CD4-positive, alpha-beta T cell (primary cell): ENCODE data around the gene PTHLH. TPM values are rescaled to one million over a fixed set of nuclear protein-coding genes. Genes with fewer than 3 reads are reported as not detected.

ENCODE experiments used
- ATAC-seq: fragments of 200-7000 bp; cut with Tn5 transposase; one replicate; pipeline ENCODE4 v1.10.0; 2022; ENCODE audit warnings: mild to moderate bottlenecking; ENCODE audit not compliant: poor library complexity
- CTCF ChIA-PET: fragments of 350-600 bp; sonication (Branson Sonifier 250); formaldehyde crosslinking; loops from one replicate; lab custom pipeline; 2021; ENCODE audit warnings: antibody characterized with exemption, inconsistent platforms; lab: Charles Lee
- POLR2A ChIA-PET: fragments of 350-600 bp; sonication (Branson Sonifier 250); formaldehyde crosslinking; loops from one replicate; lab custom pipeline; 2021; ENCODE audit warnings: antibody characterized with exemption, inconsistent platforms; lab: Charles Lee
- DNase-seq, 14 experiments: peaks; one replicate each; pipeline ENCODE4 v3.0.0-alpha.2; 2013 to 2020; ENCODE audit warnings: mixed read lengths in 2 of 14
- H3K27ac ChIP-seq, 2 donors: one replicate each; pipeline versions ENCODE4 v1.5.1 to v1.7.0; 2013; ENCODE audit warnings: low read length in 2 of 2, low read depth in 1 of 2, mild to moderate bottlenecking in 1 of 2
- H3K27me3 ChIP-seq, 2 experiments: 1 replicate in 1 of 2; 2 replicates in 1 of 2; pipeline versions ENCODE4 v1.6.1 to v1.7.0; 2013; ENCODE audit warnings: low read length in 2 of 2, control low read depth in 1 of 2, mild to moderate bottlenecking in 1 of 2, moderate library complexity in 1 of 2; ENCODE audit not compliant: insufficient read depth in 2 of 2, control insufficient read depth in 1 of 2
- H3K36me3 ChIP-seq: one replicate; pipeline ENCODE4 v1.6.1; 2013; ENCODE audit warnings: low read length, control low read depth; ENCODE audit not compliant: insufficient read depth
- H3K4me1 ChIP-seq: one replicate; pipeline ENCODE4 v1.6.1; 2013; ENCODE audit warnings: low read length, control low read depth; ENCODE audit not compliant: insufficient read depth
- H3K4me3 ChIP-seq: one replicate; pipeline ENCODE4 v1.5.1; 2013; ENCODE audit warnings: mild to moderate bottlenecking, low read length, moderate library complexity
- H3K9me3 ChIP-seq, 2 experiments: 1 replicate in 1 of 2; 2 replicates in 1 of 2; pipeline versions ENCODE4 v1.6.1 to v1.7.0; 2013; ENCODE audit warnings: low read length in 2 of 2, mild to moderate bottlenecking in 2 of 2, control low read depth in 1 of 2, moderate library complexity in 1 of 2; ENCODE audit not compliant: control insufficient read depth in 1 of 2, insufficient read depth in 1 of 2
- H3K27ac Mint-ChIP-seq: one replicate; pipeline ENCODE4 v1.8.0; 2020; ENCODE audit warnings: mixed read lengths
- H3K27me3 Mint-ChIP-seq: one replicate; pipeline ENCODE4 v1.8.0; 2021; ENCODE audit warnings: mixed read lengths
- H3K36me3 Mint-ChIP-seq: one replicate; pipeline ENCODE4 v1.8.0; 2021; ENCODE audit warnings: low read depth, mixed read lengths
- H3K4me1 Mint-ChIP-seq: one replicate; pipeline ENCODE4 v1.8.0; 2021; ENCODE audit warnings: low read depth, mixed read lengths
- H3K4me3 Mint-ChIP-seq: one replicate; pipeline ENCODE4 v1.8.0; 2020; ENCODE audit warnings: mild to moderate bottlenecking, mixed read lengths
- H3K9me3 Mint-ChIP-seq: one replicate; pipeline ENCODE4 v1.8.0; 2020; ENCODE audit warnings: mixed read lengths
- intact Hi-C, 2 experiments: fragments of 100-400 bp; cut with DNase I in 1 of 2; cut with micrococcal nuclease in 1 of 2; formaldehyde crosslinking; loops; one replicate each; pipeline versions ENCODE4 v1.15.1 to v1.9.0; 2023 to 2025; cut with DNase I, micrococcal nuclease
- total RNA-seq, 174 experiments: library from RNA in 2 of 174; stranded (reverse) in 2 of 174; gene quantifications; one replicate each; pipeline ENCODE4 v1.2.3 and lab custom pipeline; 2021 to 2026
- TF ChIP-seq, protein P1 (sequence below): fragments of 200-600 bp; IDR thresholded peaks from one replicate; pipeline ENCODE4 v1.8.0; 2022; ENCODE audit warnings: antibody characterized with exemption, mild to moderate bottlenecking

The PTHLH gene
- total RNA-seq, 2 experiments from 2014 or later, result not detected

DNA sequence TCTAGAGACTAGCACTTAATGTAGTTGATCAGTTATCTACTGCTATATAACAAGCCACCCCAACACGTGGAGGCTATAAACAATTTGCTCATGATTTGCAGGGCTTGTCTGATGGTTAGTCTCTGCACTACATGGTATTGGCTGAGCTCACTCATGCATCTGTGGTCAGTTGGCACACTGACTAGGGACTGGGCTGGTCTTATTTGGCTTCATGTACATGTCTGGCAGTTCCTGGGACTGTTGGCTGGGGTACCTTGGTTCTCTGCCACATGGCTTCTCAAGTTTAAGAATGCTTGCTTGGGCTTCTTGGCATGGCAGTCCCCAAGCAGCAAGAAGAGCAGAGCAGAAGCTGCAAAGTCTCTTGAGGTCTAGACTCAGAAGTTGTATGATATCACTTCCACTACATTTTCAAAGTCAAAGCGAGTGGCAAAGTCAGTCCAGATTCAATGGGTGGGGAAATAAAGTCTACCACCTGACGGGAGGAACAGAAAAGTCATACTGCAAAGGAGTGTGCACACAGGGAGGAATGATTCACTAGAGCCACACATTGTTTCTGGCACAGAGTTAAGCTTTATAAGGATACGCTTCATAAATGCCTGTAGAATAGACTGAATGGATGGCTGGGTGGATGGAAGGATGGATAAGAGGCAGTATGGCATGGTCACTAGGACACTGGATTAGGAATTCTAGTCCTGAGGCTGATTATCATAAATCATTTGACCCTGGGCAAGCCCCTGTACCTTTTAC, 44.8 kb upstream of the PTHLH start:
- peaks cover 7% of the 10 kb centered on the region for H3K27me3 Mint-ChIP-seq
- H3K9me3 ChIP-seq, result no peaks in the 10 kb centered on the region
- POLR2A ChIA-PET, result no interaction called here
- H3K36me3 Mint-ChIP-seq, result no peaks in the 10 kb centered on the region
- no peaks in the 10 kb centered on the region for H3K4me1 Mint-ChIP-seq
- H3K4me3 Mint-ChIP-seq, result no peak overlapping the region
- no peaks in the 10 kb centered on the region for H3K9me3 Mint-ChIP-seq
- CTCF ChIA-PET, result no interaction called here
- ATAC-seq, result no peak
- no peak overlapping the region for H3K4me3 ChIP-seq
- H3K27me3 ChIP-seq, result no peaks in the 10 kb centered on the region
- no peak overlapping the region for H3K27ac ChIP-seq
- no peaks in the 10 kb centered on the region for H3K36me3 ChIP-seq
- intact Hi-C loops, result no loop called here
- no peak overlapping the region for H3K27ac Mint-ChIP-seq
- no peaks in the 10 kb centered on the region for H3K4me1 ChIP-seq
- TF ChIP-seq, protein P1, sequence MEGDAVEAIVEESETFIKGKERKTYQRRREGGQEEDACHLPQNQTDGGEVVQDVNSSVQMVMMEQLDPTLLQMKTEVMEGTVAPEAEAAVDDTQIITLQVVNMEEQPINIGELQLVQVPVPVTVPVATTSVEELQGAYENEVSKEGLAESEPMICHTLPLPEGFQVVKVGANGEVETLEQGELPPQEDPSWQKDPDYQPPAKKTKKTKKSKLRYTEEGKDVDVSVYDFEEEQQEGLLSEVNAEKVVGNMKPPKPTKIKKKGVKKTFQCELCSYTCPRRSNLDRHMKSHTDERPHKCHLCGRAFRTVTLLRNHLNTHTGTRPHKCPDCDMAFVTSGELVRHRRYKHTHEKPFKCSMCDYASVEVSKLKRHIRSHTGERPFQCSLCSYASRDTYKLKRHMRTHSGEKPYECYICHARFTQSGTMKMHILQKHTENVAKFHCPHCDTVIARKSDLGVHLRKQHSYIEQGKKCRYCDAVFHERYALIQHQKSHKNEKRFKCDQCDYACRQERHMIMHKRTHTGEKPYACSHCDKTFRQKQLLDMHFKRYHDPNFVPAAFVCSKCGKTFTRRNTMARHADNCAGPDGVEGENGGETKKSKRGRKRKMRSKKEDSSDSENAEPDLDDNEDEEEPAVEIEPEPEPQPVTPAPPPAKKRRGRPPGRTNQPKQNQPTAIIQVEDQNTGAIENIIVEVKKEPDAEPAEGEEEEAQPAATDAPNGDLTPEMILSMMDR, result no peak
- no peak for DNase-seq

DNA sequence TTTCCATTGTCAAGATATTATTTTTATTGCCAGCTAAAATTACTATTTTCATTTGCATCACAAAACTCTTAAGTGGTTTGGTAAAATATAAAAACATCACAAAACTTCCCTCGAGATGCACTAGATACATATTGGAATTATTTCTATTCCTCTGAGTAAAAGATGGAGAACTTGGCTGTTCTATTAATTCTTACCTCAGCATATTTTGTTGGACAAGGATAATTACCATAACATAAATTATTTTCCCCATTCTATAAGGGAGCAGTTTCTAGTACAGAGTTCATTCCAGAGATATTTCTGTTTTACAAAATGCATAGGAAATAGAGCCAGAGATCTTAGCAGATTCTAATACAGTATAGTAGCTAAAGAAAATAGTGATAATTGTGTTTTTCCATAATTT, 42.6 kb upstream of the PTHLH start:
- ATAC-seq, result no peak
- TF ChIP-seq, protein P1, result no peak
- ChIA-PET CTCF (no interaction called here), POLR2A (no interaction called here)
- no peaks in the 10 kb centered on the region for H3K9me3 ChIP-seq
- no peaks in the 10 kb centered on the region for H3K4me1 ChIP-seq
- H3K36me3 Mint-ChIP-seq, result no peaks in the 10 kb centered on the region
- H3K27ac Mint-ChIP-seq, result no peak overlapping the region
- DNase-seq, result no peak
- H3K36me3 ChIP-seq, result no peaks in the 10 kb centered on the region
- peaks cover 7% of the 10 kb centered on the region for H3K27me3 Mint-ChIP-seq
- H3K4me3 Mint-ChIP-seq, result no peak overlapping the region
- H3K27ac ChIP-seq, result no peak overlapping the region
- H3K9me3 Mint-ChIP-seq, result no peaks in the 10 kb centered on the region
- no peak overlapping the region for H3K4me3 ChIP-seq
- intact Hi-C loops, result no loop called here
- no peaks in the 10 kb centered on the region for H3K27me3 ChIP-seq
- no peaks in the 10 kb centered on the region for H3K4me1 Mint-ChIP-seq

DNA sequence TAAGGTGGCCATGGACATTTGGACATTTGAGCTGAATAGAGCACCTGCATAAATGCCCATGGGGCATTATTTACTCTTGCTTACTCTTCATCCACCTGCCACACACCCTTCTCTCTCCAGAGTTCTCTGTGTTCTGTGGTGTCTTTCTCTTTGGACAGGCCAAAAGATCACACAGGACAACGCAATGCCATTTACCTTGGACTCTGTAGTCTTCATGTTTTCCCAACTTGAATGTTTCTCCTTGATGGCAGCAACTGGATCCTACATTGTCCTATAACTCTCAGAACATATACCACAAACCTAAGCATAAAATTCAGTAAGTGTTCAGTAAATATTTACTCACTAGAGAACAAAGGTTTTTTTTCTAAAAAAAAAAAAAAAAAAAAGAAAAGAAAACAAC, 41.7 kb upstream of the PTHLH start:
- no peaks in the 10 kb centered on the region for H3K4me1 Mint-ChIP-seq
- no peaks in the 10 kb centered on the region for H3K9me3 Mint-ChIP-seq
- no peak overlapping the region for H3K4me3 Mint-ChIP-seq
- ATAC-seq (no peak), DNase-seq (no peak)
- ChIA-PET POLR2A (no interaction called here), CTCF (no interaction called here)
- H3K27me3 Mint-ChIP-seq, result peaks cover 7% of the 10 kb centered on the region
- H3K27ac Mint-ChIP-seq, result no peak overlapping the region
- intact Hi-C loops, result no loop called here
- H3K27me3 ChIP-seq, result peaks cover 0 to 2% of the 10 kb centered on the region in 2 experiments
- no peak overlapping the region for H3K27ac ChIP-seq
- H3K9me3 ChIP-seq, result no peaks in the 10 kb centered on the region
- no peaks in the 10 kb centered on the region for H3K36me3 Mint-ChIP-seq
- TF ChIP-seq, protein P1, result no peak
- no peak overlapping the region for H3K4me3 ChIP-seq
- no peaks in the 10 kb centered on the region for H3K4me1 ChIP-seq
- H3K36me3 ChIP-seq, result no peaks in the 10 kb centered on the region
